HepG2 (cell line): ENCODE results near the gene POU5F1. TPM values are rescaled to one million over a fixed set of nuclear protein-coding genes. Genes with fewer than 3 reads are reported as not detected.

Source experiments
- ATAC-seq: fragments of 200-7000 bp; cut with Tn5 transposase; 3 replicates; pipeline ENCODE4 v1.9.1; 2020; ENCODE audit warnings: mild to moderate bottlenecking, moderate library complexity
- BruUV-seq: library from RNA; stranded (reverse); fragments of 400-500 nt; replicated peaks from 2 replicates; lab custom pipeline; 2021; lab: Mats Ljungman, UMichigan
- CTCF ChIA-PET: fragments of 300-600 bp; formaldehyde crosslinking; extraction: SDS; loops from one replicate; lab custom pipeline; 2021; ENCODE audit warnings: low total read pairs, inconsistent platforms, low intra/inter-chr PET ratio; lab: Yijun Ruan, JAX
- POLR2A ChIA-PET: fragments of 350-600 bp; sonication (Branson Sonifier 250); formaldehyde crosslinking; loops from one replicate; lab custom pipeline; 2020; ENCODE audit warnings: antibody characterized with exemption, inconsistent platforms; lab: Yijun Ruan, JAX
- DNase-seq: peaks from one replicate; pipeline ENCODE4 v3.0.0-alpha.2; 2015; ENCODE audit warnings: low spot score
- FAIRE-seq: peaks from 3 replicates; lab custom pipeline; 2011; peaks lifted over from hg19 to GRCh38; lab: Jason Lieb, UNC
- H2AFZ ChIP-seq: one replicate; pipeline ENCODE4 v1.6.1; 2011; ENCODE audit warnings: low read length, inconsistent platforms
- H3K27ac ChIP-seq: fragments of 300-600 bp; 3 replicates; pipeline ENCODE4 v1.8.0; 2011; ENCODE audit warnings: mixed run types, mild to moderate bottlenecking, mixed read lengths, low read length, inconsistent platforms; ENCODE audit not compliant: insufficient read depth; ENCODE audit errors: extremely low read length
- H3K27me3 ChIP-seq, 2 experiments: fragments of 200-600 bp in 1 of 2; 2 replicates in 1 of 2; 3 replicates in 1 of 2; pipeline versions ENCODE4 v1.6.0 to v1.8.0; 2011; ENCODE audit warnings: low read length in 2 of 2, mild to moderate bottlenecking in 2 of 2, moderate library complexity in 2 of 2, inconsistent platforms in 1 of 2; ENCODE audit not compliant: insufficient read depth in 2 of 2, control insufficient read depth in 1 of 2
- H3K36me3 ChIP-seq, 2 experiments: fragments of 200-600 bp in 1 of 2; replicated peaks in 1 of 2; 2 replicates in 1 of 2; 3 replicates in 1 of 2; pipeline versions ENCODE4 v1.5.1 to v1.8.0; 2011; ENCODE audit warnings: low read length in 2 of 2, inconsistent platforms in 1 of 2; ENCODE audit not compliant: insufficient read depth in 2 of 2, control insufficient read depth in 1 of 2
- H3K4me1 ChIP-seq: 2 replicates; pipeline ENCODE4 v1.5.1; 2012; ENCODE audit warnings: low read length, inconsistent platforms; ENCODE audit not compliant: insufficient read depth
- H3K4me2 ChIP-seq: 2 replicates; pipeline ENCODE4 v1.6.0; 2011; ENCODE audit warnings: low read depth, low read length, inconsistent platforms
- H3K4me3 ChIP-seq, 3 experiments: fragments of 200-600 bp in 1 of 3; sonication (generic), shearing (Covaris generic) in 1 of 3; replicated peaks in 1 of 3; 2 replicates each; pipeline ENCODE4 v1.5.1; 2011 to 2016; ENCODE audit warnings: low read length in 3 of 3, inconsistent platforms in 2 of 3, low read depth in 2 of 3, mild to moderate bottlenecking in 2 of 3, control low read depth in 1 of 3, mixed read lengths in 1 of 3; ENCODE audit not compliant: insufficient read depth in 1 of 3
- H3K79me2 ChIP-seq: one replicate; pipeline ENCODE4 v1.6.1; 2011; ENCODE audit warnings: low read length, inconsistent platforms; ENCODE audit not compliant: insufficient read depth
- H3K9ac ChIP-seq: 2 replicates; pipeline ENCODE4 v1.6.0; 2011; ENCODE audit warnings: mild to moderate bottlenecking, low read depth, low read length, inconsistent platforms; ENCODE audit not compliant: insufficient read depth
- H3K9me3 ChIP-seq: 2 replicates; pipeline ENCODE4 v1.5.1; 2012; ENCODE audit warnings: mild to moderate bottlenecking, low read length
- H4K20me1 ChIP-seq: 2 replicates; pipeline ENCODE4 v1.6.0; 2011; ENCODE audit warnings: inconsistent platforms, mild to moderate bottlenecking, low read length, moderate library complexity; ENCODE audit not compliant: insufficient read depth
- PRDM4 ChIP-seq: sonication (generic); formaldehyde crosslinking; IDR thresholded peaks from 2 replicates; pipeline ENCODE4 v1.9.0; 2021; ENCODE audit warnings: missing genetic modification reagents, borderline replicate concordance
- TFAP4 ChIP-seq: sonication (generic); IDR thresholded peaks from 2 replicates; pipeline ENCODE4 v1.6.1; 2016; ENCODE audit warnings: low read depth, borderline replicate concordance
- ZNF510 ChIP-seq: sonication (generic); formaldehyde crosslinking; IDR thresholded peaks from 2 replicates; pipeline ENCODE4 v1.4.0; 2020; ENCODE audit warnings: low read depth, mild to moderate bottlenecking, missing genetic modification reagents
- ZNF761 ChIP-seq: sonication (generic); formaldehyde crosslinking; conservative IDR thresholded peaks from 2 replicates; pipeline ENCODE4 v1.4.0; 2020; ENCODE audit warnings: mild to moderate bottlenecking, missing genetic modification reagents
- ZNF788 ChIP-seq: sonication (generic); formaldehyde crosslinking; IDR thresholded peaks from 2 replicates; pipeline ENCODE4 v1.5.0; 2020; ENCODE audit warnings: mild to moderate bottlenecking, missing genetic modification reagents, borderline replicate concordance
- WGBS: methylation state at CpG from one replicate; pipeline ENCODE4 v1.1.6; 2017; ENCODE audit warnings: low lambda C conversion rate; 5-methylcytosine and 5-hydroxymethylcytosine counted together
- in situ Hi-C: cut with HindIII; loops from 2 replicates; pipeline ENCODE4 v1.10.0; 2017; ENCODE audit warnings: low pct_unique_long_range_greater_than_20kb; ENCODE audit not compliant: extremely low pct_ligation_motif_present
- intact Hi-C: fragments of 100-400 bp; cut with micrococcal nuclease; formaldehyde crosslinking; loops from one replicate; pipeline ENCODE4 v1.10.0; 2022; ENCODE audit not compliant: unreplicated experiment
- polyA plus RNA-seq, 8 experiments: library from polyadenylated mRNA; depleted of rRNA in 3 of 8; stranded (reverse) in 7 of 8; unstranded in 1 of 8; fragments of >200 nt; fragmentation: Illumina TruSeq in 4 of 8; extraction: Trizol in 4 of 8; gene quantifications; 2 replicates each; pipeline versions ENCODE4 v1.2.1 to v1.2.3, GENCODE V29; 2011 to 2016; ENCODE audit warnings: low read depth in 4 of 8, missing spikeins in 1 of 8, mixed read lengths in 1 of 8; ENCODE audit not compliant: insufficient read depth in 1 of 8
- total RNA-seq, 5 experiments: library from RNA; depleted of rRNA; stranded (reverse); fragments of >200 nt; fragmentation: Illumina TruSeq; extraction: Trizol; gene quantifications; 2 replicates each; pipeline ENCODE4 v1.2.3, GENCODE V29; 2016; ENCODE audit warnings: low read depth in 1 of 5

The POU5F1 gene
- total and polyA plus RNA-seq, 2 of the 13 experiments (the other 11 are each of a cell fraction or from before 2014, with no cell fraction given): 2.5 to 7.2 TPM

- CTCF ChIA-PET: no interaction called here
- no peak overlapping the region for H3K9ac ChIP-seq
These were observed 32.0 kb upstream of the POU5F1 start for GRCh38 chr6:31202259-31203166.

More at GRCh38 chr6:31202259-31203166, 32.0 kb upstream of the POU5F1 start:
- Histone ChIP-seq H3K79me2 (peaks cover 13% of the 10 kb centered on the region), H3K27ac (peak overlapping the region; percentile 75), H3K36me3 (peaks cover 0 to 2% of the 10 kb centered on the region in 2 experiments; a peak in 3 of 5 replicates), H3K9me3 (no peaks in the 10 kb centered on the region), H4K20me1 (no peaks in the 10 kb centered on the region), H3K27me3 (no peaks in the 10 kb centered on the region; a peak in 1 of 5 replicates), H3K4me3 (no peak overlapping the region), H2AFZ (no peak overlapping the region), H3K4me1 (peaks cover 71% of the 10 kb centered on the region), H3K4me2 (peak overlapping the region; percentile 83)
- intact Hi-C loops (no loop called here), in situ Hi-C loops (no loop called here)
- WGBS: 72% methylated on average over 9 of the region's 11 CpGs
- DNase-seq: no peak
- no TSS peak for BruUV-seq
- FAIRE-seq: no peak
- POLR2A ChIA-PET: interaction anchor here (0.6 kb wide), 1 partner anchor 65 kb away, joined by 3 read pairs; no protein-coding TSS in a partner anchor
- ATAC-seq: no peak
- TF ChIP-seq TFAP4 (0 out of 2 replicates have a peak, but pooled peaks have one; percentile 3), ZNF761 (CRISPR knock-in tag) (0 out of 2 replicates have a peak, but pooled peaks have one; percentile 7), PRDM4 (CRISPR knock-in tag) (no peak), ZNF510 (CRISPR knock-in tag) (0 out of 2 replicates have a peak, but pooled peaks have one; percentile 20), ZNF788 (0 out of 2 replicates have a peak, but pooled peaks have one; percentile 16)
